Keratinocyte (primary cell): ENCODE results near the gene FOXR1. TPM values are rescaled to one million over a fixed set of nuclear protein-coding genes. Genes with fewer than 3 reads are reported as not detected.

Source experiments
- DNase-seq: peaks from one replicate; pipeline ENCODE4 v3.0.0-alpha.2; 2011; ENCODE audit warnings: low read depth, missing footprints, low spot score
- FAIRE-seq: peaks from 2 replicates; lab custom pipeline; 2011; peaks lifted over from hg19 to GRCh38; lab: Jason Lieb, UNC
- H2AFZ ChIP-seq: 2 replicates; pipeline ENCODE4 v1.6.0; 2012; ENCODE audit warnings: low read length, control low read depth, inconsistent platforms; ENCODE audit not compliant: control insufficient read depth
- H3K27ac ChIP-seq: 2 replicates; pipeline ENCODE4 v1.5.1; 2011; ENCODE audit warnings: low read length; ENCODE audit not compliant: control insufficient read depth, insufficient read depth
- H3K27me3 ChIP-seq: 3 replicates; pipeline ENCODE4 v1.6.0; 2011; ENCODE audit warnings: low read length; ENCODE audit not compliant: control insufficient read depth, insufficient read depth; ENCODE audit errors: extremely low read depth
- H3K36me3 ChIP-seq, 2 experiments: 2 replicates in 1 of 2; 3 replicates in 1 of 2; pipeline ENCODE4 v1.5.1; 2011; ENCODE audit warnings: low read length in 2 of 2, mild to moderate bottlenecking in 1 of 2; ENCODE audit not compliant: control insufficient read depth in 2 of 2, insufficient read depth in 2 of 2; ENCODE audit errors: extremely low read depth in 1 of 2
- H3K4me1 ChIP-seq: 3 replicates; pipeline ENCODE4 v1.5.1; 2011; ENCODE audit warnings: low read length; ENCODE audit not compliant: control insufficient read depth, insufficient read depth; ENCODE audit errors: extremely low read depth
- H3K4me2 ChIP-seq: 3 replicates; pipeline ENCODE4 v1.6.0; 2011; ENCODE audit warnings: low read depth, low read length; ENCODE audit not compliant: control insufficient read depth, insufficient read depth; ENCODE audit errors: extremely low read depth
- H3K4me3 ChIP-seq, 3 experiments: fragments of 200-600 bp in 1 of 3; sonication (generic) in 1 of 3; 2 replicates in 2 of 3; 3 replicates in 1 of 3; pipeline ENCODE4 v1.5.1; 2011 to 2016; ENCODE audit warnings: low read length in 3 of 3, mild to moderate bottlenecking in 3 of 3, control low read depth in 2 of 3, inconsistent platforms in 1 of 3, low read depth in 1 of 3, mixed read lengths in 1 of 3, mixed run types in 1 of 3, moderate library complexity in 1 of 3; ENCODE audit not compliant: control insufficient read depth in 2 of 3, insufficient read depth in 2 of 3; ENCODE audit errors: extremely low read depth in 1 of 3
- H3K79me2 ChIP-seq: 2 replicates; pipeline ENCODE4 v1.6.0; 2012; ENCODE audit warnings: low read length; ENCODE audit not compliant: control insufficient read depth, insufficient read depth
- H3K9ac ChIP-seq: 3 replicates; pipeline ENCODE4 v1.6.0; 2011; ENCODE audit warnings: low read length; ENCODE audit not compliant: control insufficient read depth, insufficient read depth; ENCODE audit errors: extremely low read depth
- H3K9me1 ChIP-seq: 3 replicates; pipeline ENCODE4 v1.6.0; 2011; ENCODE audit warnings: low read length; ENCODE audit not compliant: control insufficient read depth, insufficient read depth; ENCODE audit errors: extremely low read depth
- H3K9me3 ChIP-seq: 2 replicates; pipeline ENCODE4 v1.5.1; 2012; ENCODE audit warnings: low read depth, low read length; ENCODE audit not compliant: control insufficient read depth
- H4K20me1 ChIP-seq: 3 replicates; pipeline ENCODE4 v1.6.0; 2011; ENCODE audit warnings: low read length; ENCODE audit not compliant: control insufficient read depth, insufficient read depth; ENCODE audit errors: extremely low read depth
- CTCF ChIP-seq, 3 experiments: IDR thresholded peaks in 1 of 3; conservative IDR thresholded peaks in 1 of 3; optimal IDR thresholded peaks in 1 of 3; 2 replicates in 2 of 3; 3 replicates in 1 of 3; pipeline versions ENCODE3 to v1.5.1; 2011; ENCODE audit warnings: low read length in 3 of 3, mild to moderate bottlenecking in 3 of 3, moderate library complexity in 2 of 3, control low read depth in 1 of 3, inconsistent platforms in 1 of 3; ENCODE audit not compliant: insufficient read depth in 2 of 3; ENCODE audit errors: extremely low read depth in 1 of 3
- EZH2 ChIP-seq: IDR thresholded peaks from one replicate; pipeline ENCODE4 v1.6.1; 2012; ENCODE audit warnings: inconsistent platforms, mild to moderate bottlenecking, low read length, moderate library complexity
- dilution Hi-C: fragments of 300-500 bp; cut with MboI; formaldehyde crosslinking; loops from one replicate; pipeline ENCODE4 v1.7.0; 2020; ENCODE audit warnings: low sequenced_read_pairs; ENCODE audit not compliant: extremely low pct_ligation_motif_present
- polyA plus RNA-seq, 5 experiments: library from polyadenylated mRNA; depleted of rRNA in 3 of 5; stranded (reverse) in 3 of 5; stranded (forward) in 1 of 5; unstranded in 1 of 5; fragments of >200 nt; gene quantifications; 1 replicate in 1 of 5; 2 replicates in 3 of 5; 3 replicates in 1 of 5; pipeline versions ENCODE4 v1.2.1 to v1.2.3, GENCODE V29; 2011 to 2012; ENCODE audit warnings: missing spikeins in 2 of 5, low read depth in 1 of 5, low replicate concordance in 1 of 5

Gene FOXR1
- polyA plus RNA-seq, 1 donor (not counting 4 experiments of a cell fraction or from before 2014, with no cell fraction given), result not detected

GRCh38 chr11:118929501-118930093 lies 42.0 kb upstream of the FOXR1 start:
- TF ChIP-seq EZH2 (no peak), CTCF (optimal IDR thresholded peaks at IDR 0.05 in 1 of 3, IDR thresholded peaks at IDR 0.05 in 1 of 3, conservative IDR thresholded peaks at IDR 0.05 in 1 of 3; ENCODE audit: extremely low read depth in 1 of 3, insufficient read depth in 2 of 3, low read length in 3 of 3) (no peak)
- dilution Hi-C loops, result no loop called here
- H3K4me3 ChIP-seq, result peak overlapping the region; percentile 77 to 92 (median 84)

GRCh38 chr11:118930094-118930712 lies 41.4 kb upstream of the FOXR1 start:
- peak overlapping the region; percentile 74 for H3K4me2 ChIP-seq
- FAIRE-seq (peak; percentile 89), DNase-seq (no peak)
- H3K9me3 ChIP-seq, result no peaks in the 10 kb centered on the region
- peaks cover 2% of the 10 kb centered on the region for H3K79me2 ChIP-seq
- H3K36me3 ChIP-seq, result no peaks in the 10 kb centered on the region
- H4K20me1 ChIP-seq, result no peaks in the 10 kb centered on the region
- H3K27ac ChIP-seq, result peak overlapping the region; percentile 68
- peak overlapping the region; percentile 77 to 92 (median 84) for H3K4me3 ChIP-seq
- peaks cover 28% of the 10 kb centered on the region for H3K4me1 ChIP-seq
- no peaks in the 10 kb centered on the region for H3K27me3 ChIP-seq
- peak overlapping the region; percentile 66 for H3K9ac ChIP-seq
- no peaks in the 10 kb centered on the region for H3K9me1 ChIP-seq
- TF ChIP-seq EZH2, result no peak
- peak in 2 of 3 experiments; percentile 92 to 98 for TF ChIP-seq CTCF (optimal IDR thresholded peaks at IDR 0.05 in 1 of 3, IDR thresholded peaks at IDR 0.05 in 1 of 3, conservative IDR thresholded peaks at IDR 0.05 in 1 of 3; ENCODE audit: extremely low read depth in 1 of 3, insufficient read depth in 2 of 3, low read length in 3 of 3)
- peak overlapping the region; percentile 69 for H2AFZ ChIP-seq
- dilution Hi-C loops, result no loop called here

More at GRCh38 chr11:118929501-118930093, 42.0 kb upstream of the FOXR1 start:
- Histone ChIP-seq H3K9me3 (no peaks in the 10 kb centered on the region), H3K4me1 (peaks cover 28% of the 10 kb centered on the region), H3K9ac (peak overlapping the region; percentile 66), H3K27me3 (no peaks in the 10 kb centered on the region), H3K4me2 (peak overlapping the region; percentile 74), H3K27ac (peak overlapping the region; percentile 68), H2AFZ (peak overlapping the region; percentile 22), H3K36me3 (no peaks in the 10 kb centered on the region), H4K20me1 (peaks cover 2% of the 10 kb centered on the region), H3K79me2 (peaks cover 8% of the 10 kb centered on the region), H3K9me1 (no peaks in the 10 kb centered on the region)
- FAIRE-seq (no peak), DNase-seq (no peak)
